NCI-H345 treated with DMSO at 0.1 percent for 48 hours (cell line): Measurements from ENCODE around the gene AGPAT4.

Source experiments
- DNase-seq: peaks from one replicate; lab custom pipeline; 2025; ENCODE audit not compliant: unreplicated experiment; lab: John Stamatoyannopoulos, UW

Gene AGPAT4

GRCh38 chr6:161142957-161143296 lies 130.9 kb downstream of the AGPAT4 start:
- no peak for DNase-seq

GRCh38 chr6:161141173-161141572 lies 132.7 kb downstream of the AGPAT4 start:
- peak; percentile 80 for DNase-seq

GRCh38 chr6:161140554-161140875 lies 133.3 kb downstream of the AGPAT4 start:
- no peak for DNase-seq

DNA sequence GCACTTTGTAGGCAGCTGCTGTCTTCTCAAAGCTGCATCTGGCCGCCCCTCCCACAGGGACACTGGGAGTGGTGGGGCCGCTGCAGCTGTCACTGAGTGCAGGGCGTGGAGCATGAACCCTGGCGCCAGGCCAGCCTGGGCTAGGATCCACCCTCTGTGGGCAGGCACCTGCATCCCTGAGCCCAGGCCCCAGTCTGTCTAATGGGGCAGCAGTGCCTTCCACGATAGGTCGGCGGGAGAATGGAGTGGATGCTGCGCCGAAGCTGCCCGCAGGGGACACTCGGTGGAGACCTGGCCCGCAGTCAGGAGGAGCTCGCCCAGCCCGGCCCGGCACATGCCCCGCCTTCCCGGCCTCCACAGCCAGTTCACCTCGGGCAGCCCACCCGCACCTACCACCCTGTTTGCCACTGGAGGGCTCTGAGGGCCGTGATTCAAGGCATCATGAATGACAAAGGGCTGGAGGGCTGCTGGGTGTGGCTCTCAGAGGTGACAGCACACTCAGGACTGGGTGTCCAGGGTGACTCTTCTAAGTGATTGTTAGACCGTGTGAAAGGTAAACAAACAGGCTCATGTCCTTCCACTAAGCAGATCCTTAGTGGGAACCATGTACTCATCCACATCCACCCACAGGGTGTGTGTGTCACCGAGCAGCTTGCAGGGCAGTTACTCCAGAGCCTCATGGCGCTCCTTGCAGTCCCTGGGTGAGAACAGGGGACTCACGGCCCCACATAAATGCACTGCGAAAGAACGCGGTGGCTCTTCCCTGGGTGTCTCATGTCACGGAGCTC lies 133.9 kb downstream of the AGPAT4 start:
- peak; percentile 30 for DNase-seq

DNA sequence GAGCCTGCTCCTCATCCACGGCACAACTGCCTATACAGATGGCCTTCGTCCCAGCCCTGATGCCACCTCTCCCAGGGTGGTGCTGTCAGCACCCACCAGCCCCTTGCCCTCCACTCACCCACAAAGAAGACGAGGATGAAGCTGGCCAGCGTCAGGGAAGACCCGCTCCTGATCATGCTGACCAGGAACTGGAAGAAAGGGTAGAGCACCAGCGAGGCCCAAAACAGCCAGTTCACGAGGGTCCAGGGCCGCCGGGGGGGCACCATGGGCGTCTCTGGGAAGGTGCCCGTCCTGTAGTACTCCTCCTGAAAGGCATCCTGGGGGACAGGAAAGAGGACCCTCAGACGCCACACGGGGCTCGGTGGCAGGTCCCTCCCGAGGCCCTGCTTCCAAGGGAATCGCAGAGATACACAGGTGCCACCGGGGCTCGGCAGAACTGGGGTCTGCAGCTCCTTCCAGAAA lies 134.5 kb downstream of the AGPAT4 start:
- DNase-seq: no peak

GRCh38 chr6:161138543-161139303 lies 135.1 kb downstream of the AGPAT4 start:
- DNase-seq: no peak

DNA sequence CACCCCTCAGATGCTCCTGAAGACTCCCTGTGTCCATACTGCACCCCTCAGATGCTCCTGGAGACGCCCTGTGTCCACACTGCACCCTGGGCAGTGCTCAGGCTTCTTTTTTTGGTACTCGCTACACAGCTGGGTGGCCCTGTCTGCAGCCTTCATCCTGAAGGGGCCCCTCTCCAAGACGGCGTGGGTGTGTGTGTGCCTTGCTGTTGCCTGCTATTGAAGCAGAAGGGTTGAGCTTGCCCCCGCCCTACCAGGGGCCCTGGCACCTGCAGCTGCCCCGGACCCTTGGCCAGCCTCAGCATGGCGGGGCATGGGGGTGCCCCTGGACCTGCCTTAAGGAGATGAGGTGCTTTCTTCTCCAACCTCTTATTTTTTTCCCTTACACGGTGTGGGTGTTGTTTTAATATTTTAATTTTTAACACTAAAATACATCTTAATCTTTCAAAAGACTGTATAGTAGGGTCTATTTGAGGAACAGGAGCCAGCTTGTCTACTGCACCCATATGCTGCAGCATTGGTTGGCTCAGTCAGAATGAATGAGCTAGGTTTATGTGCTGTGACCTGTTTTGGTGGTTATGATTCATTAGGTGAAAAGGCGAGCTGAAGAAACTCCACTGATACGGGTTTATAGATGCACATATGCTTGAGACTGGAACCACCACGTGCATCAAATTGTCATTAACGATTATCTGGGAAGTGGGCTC lies 135.9 kb downstream of the AGPAT4 start:
- DNase-seq: no peak

DNA sequence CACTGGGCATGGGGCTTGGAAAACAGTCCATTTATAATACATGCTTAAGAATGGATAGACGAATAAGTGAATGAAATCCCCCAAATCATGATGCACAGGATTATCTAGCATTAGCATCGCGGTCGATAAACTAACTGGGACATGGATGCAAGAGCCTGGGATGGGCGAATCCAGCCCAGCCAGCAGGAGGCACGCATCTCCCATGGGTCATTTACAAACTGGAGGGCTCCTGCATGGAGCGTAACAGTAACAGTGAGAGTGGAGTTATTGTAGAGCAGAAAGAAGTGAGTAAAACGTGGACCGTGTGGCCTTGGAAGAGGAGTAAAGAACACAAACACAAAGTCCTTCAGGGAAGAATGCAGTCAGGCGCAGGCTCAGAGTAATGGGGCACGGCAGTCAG lies 136.5 kb downstream of the AGPAT4 start:
- no peak for DNase-seq

GRCh38 chr6:161136655-161137054 lies 137.2 kb downstream of the AGPAT4 start:
- no peak for DNase-seq

- no peak for DNase-seq
Observed at GRCh38 chr6:161135695-161136591, 137.9 kb downstream of the AGPAT4 start.

- no peak for DNase-seq
Observed at GRCh38 chr6:161134550-161135298, 139.1 kb downstream of the AGPAT4 start.

DNA sequence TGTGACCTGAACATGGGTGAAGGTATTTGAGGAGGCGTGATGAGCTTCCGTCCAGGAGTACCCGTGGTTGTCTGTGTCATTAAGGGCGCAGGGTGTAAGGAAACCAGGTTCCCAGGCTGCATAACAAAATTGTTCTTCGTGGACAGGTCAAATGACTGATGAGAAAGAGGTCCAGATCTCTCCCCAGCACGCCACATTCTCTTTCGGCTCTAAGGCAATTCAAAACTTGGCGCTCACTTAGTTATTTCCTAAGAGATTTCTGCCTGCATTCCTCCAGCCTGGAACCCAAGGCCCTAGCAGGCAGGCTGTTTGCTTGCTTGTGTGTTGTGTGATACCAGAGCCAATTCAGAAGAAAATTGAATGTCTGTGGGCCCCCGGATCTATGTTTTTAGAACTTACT lies 139.9 kb downstream of the AGPAT4 start:
- no peak for DNase-seq

GRCh38 chr6:161132384-161132783 lies 141.5 kb downstream of the AGPAT4 start:
- no peak for DNase-seq

DNA sequence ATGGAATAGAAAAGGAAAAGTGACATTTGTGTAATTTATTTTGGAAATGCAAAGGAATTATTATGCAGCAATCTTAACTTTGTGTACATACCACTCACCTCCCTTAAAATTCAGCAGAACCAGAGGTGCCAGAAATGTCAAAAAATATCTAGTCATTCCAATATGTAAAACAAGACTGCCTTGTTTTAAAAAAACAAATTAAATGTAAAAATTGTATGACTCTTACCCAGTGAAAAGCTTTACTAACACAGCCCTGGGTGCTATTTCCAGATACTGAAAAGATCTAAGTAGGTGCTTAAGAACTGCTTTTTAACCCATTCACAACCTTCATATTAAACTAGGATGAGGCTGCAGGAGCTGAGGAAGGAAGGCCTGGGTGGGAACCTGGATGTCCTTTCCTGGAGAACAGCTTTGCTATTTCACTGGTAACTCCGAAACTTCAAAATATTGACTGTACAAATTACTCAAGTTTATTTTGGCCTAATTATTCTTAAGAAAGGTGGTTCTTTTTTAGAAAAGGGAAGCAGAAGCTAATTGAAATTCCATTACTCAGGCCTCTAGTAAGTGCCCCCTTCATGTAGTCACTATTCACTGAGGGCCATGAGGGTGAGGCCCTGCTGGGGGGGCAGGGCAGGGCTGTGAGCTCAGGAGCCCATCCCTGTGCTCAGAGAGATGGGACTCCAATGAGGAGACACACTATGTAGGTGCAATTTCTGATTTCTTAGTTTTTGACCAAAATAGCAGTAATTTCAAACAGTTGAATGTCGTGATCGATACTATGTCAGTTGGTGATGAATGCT lies 142.7 kb downstream of the AGPAT4 start:
- no peak for DNase-seq

GRCh38 chr6:161130541-161130940 lies 143.3 kb downstream of the AGPAT4 start:
- DNase-seq: no peak

- no peak for DNase-seq
Observed at GRCh38 chr6:161128680-161129196, 145.1 kb downstream of the AGPAT4 start.

DNA sequence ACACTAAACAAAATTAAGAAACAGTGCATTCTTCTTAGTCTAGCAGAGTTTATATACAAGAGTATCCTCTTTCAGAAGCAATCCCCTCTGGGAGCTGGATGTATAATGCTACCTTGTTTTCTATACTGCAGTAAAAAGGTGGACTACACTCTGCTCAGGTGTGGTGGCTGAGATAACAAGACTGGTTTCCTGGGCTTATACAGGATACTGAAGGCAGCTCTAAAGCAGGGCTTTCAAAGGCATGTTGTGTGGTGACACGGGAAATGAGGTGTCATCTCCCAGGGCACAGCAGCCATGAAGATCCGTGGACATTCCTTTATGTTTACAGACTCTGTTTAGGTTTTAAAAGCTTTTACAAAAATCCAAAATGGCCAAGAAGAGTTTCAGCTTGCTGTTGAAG lies 145.6 kb downstream of the AGPAT4 start:
- no peak for DNase-seq

GRCh38 chr6:161127071-161127740 lies 146.7 kb downstream of the AGPAT4 start:
- DNase-seq: no peak

DNA sequence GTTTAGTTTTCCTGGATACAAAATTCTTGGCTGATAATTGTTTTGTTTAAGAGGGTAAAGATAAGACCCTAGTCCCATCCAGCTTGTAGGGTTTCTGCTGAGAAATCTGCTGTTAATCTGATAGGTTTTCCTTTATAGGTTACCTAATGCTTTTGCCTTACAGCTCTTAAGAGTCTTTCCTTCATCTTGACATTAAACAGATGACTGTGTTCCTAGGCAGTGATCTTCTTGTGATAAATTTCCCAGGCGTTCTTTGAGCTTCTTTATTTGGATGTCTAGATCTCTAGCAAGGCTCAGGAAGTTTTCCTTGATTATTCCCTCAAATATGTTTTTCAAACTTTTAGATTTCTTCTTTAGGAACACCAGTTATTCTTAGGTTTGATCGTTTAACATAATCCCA lies 148.3 kb downstream of the AGPAT4 start:
- DNase-seq: no peak
